Left lung (tissue), 10 donors: ENCODE measurements around the gene VOPP1. TPM values are rescaled to one million over a fixed set of nuclear protein-coding genes. Genes with fewer than 3 reads are reported as not detected.

Experiments used
- ATAC-seq: fragments of 200-7000 bp; cut with Tn5 transposase; one replicate; pipeline ENCODE4 v1.9.1; 2020; ENCODE audit warnings: moderate library complexity
- DNase-seq, 4 donors: peaks; one replicate each; pipeline ENCODE4 v3.0.0-alpha.2; 2013 to 2020
- H3K27ac ChIP-seq, 2 donors: fragments of 200-600 bp; sonication (generic) in 1 of 2; one replicate each; pipeline versions ENCODE4 v1.5.0 to v1.8.0; 2020 to 2021
- H3K27me3 ChIP-seq, 2 donors: fragments of 200-600 bp; sonication (generic) in 1 of 2; one replicate each; pipeline versions ENCODE4 v1.5.0 to v1.8.0; 2020 to 2021
- H3K36me3 ChIP-seq, 2 donors: fragments of 200-600 bp; sonication (generic) in 1 of 2; one replicate each; pipeline versions ENCODE4 v1.5.0 to v1.8.0; 2020 to 2021
- H3K4me1 ChIP-seq, 2 donors: fragments of 200-600 bp; one replicate each; pipeline ENCODE4 v1.8.0; 2021
- H3K4me3 ChIP-seq, 2 donors: fragments of 200-600 bp; sonication (generic) in 1 of 2; one replicate each; pipeline versions ENCODE4 v1.5.0 to v1.8.0; 2020 to 2021; ENCODE audit warnings: mild to moderate bottlenecking in 1 of 2
- H3K9me3 ChIP-seq, 2 donors: fragments of 200-600 bp; sonication (generic) in 1 of 2; one replicate each; pipeline versions ENCODE4 v1.5.0 to v1.8.0; 2020 to 2021
- intact Hi-C, 2 donors: fragments of 100-400 bp; cut with DNase I; formaldehyde crosslinking; loops; one replicate each; pipeline versions ENCODE4 v1.11.2 to v1.14.2; 2022
- polyA plus RNA-seq, 6 donors: library from polyadenylated mRNA; unstranded; fragments of 120-200 nt; gene quantifications; one replicate each; pipeline ENCODE4 v1.2.1, GENCODE V29; 2013; ENCODE audit not compliant: insufficient read length in 6 of 6
- total RNA-seq, 2 donors: library from RNA; stranded (reverse); fragmentation: NEBNext Ultra II Directional; extraction: Animal tissue kit (Norgen Biotek cat#: 25700); gene quantifications; one replicate each; pipeline ENCODE4 v1.2.1, GENCODE V29; 2021
- TF ChIP-seq, protein P1 (sequence below), 2 donors: fragments of 200-600 bp; sonication (generic) in 1 of 2; IDR thresholded peaks; one replicate each; pipeline versions ENCODE4 v1.5.0 to v1.8.0; 2021; ENCODE audit warnings: antibody characterized with exemption in 2 of 2
- donor health status: DM: no; HTN: yes; CAD: no.
- donor health status: DM: no; HTN: no; CAD: no.

VOPP1 gene
- total and polyA plus RNA-seq, 8 donors = 35.4 to 68.5 (median 40.4) TPM

DNA sequence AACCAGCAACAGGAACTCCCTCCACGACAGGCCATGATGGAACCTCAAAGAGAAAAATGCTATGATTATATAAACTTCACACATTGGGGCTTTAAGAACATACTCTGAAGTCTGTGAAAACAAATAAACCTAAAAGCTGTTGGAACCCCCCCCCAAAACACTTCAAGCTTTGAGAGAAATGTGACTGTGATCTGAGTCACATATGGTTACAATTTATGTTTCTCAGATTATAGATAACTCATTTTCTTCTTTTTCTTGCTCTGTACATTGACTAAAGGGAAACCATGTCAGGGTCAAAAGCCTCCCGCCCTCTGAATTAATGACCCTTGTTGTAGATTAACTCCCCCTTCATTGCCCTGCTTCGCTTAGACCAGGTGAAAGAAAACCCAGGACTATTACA, 15.8 kb downstream of the VOPP1 start:
- Histone ChIP-seq H3K4me3 (no peak overlapping the region), H3K9me3 (no peaks in the 10 kb centered on the region), H3K27ac (no peak overlapping the region), H3K27me3 (no peaks in the 10 kb centered on the region), H3K36me3 (peaks cover 0 to 10% of the 10 kb centered on the region in 2 donors), H3K4me1 (peaks cover 5 to 27% of the 10 kb centered on the region in 2 donors)
- ATAC-seq (no peak), DNase-seq (no peak)
- intact Hi-C loops = no loop called here
- TF ChIP-seq, protein P1, sequence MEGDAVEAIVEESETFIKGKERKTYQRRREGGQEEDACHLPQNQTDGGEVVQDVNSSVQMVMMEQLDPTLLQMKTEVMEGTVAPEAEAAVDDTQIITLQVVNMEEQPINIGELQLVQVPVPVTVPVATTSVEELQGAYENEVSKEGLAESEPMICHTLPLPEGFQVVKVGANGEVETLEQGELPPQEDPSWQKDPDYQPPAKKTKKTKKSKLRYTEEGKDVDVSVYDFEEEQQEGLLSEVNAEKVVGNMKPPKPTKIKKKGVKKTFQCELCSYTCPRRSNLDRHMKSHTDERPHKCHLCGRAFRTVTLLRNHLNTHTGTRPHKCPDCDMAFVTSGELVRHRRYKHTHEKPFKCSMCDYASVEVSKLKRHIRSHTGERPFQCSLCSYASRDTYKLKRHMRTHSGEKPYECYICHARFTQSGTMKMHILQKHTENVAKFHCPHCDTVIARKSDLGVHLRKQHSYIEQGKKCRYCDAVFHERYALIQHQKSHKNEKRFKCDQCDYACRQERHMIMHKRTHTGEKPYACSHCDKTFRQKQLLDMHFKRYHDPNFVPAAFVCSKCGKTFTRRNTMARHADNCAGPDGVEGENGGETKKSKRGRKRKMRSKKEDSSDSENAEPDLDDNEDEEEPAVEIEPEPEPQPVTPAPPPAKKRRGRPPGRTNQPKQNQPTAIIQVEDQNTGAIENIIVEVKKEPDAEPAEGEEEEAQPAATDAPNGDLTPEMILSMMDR (IDR thresholded peaks at IDR 0.05) = no peak

- DNase-seq (no peak), ATAC-seq (no peak)
- Histone ChIP-seq H3K4me1 (peaks cover 5 to 32% of the 10 kb centered on the region in 2 donors), H3K36me3 (peaks cover 0 to 10% of the 10 kb centered on the region in 2 donors), H3K27me3 (no peaks in the 10 kb centered on the region), H3K27ac (no peak overlapping the region), H3K4me3 (no peak overlapping the region), H3K9me3 (no peaks in the 10 kb centered on the region)
- intact Hi-C loops = no loop called here
- TF ChIP-seq, protein P1 (IDR thresholded peaks at IDR 0.05) = no peak
Measured at GRCh38 chr7:55556031-55556430, 16.3 kb downstream of the VOPP1 start.

GRCh38 chr7:55555160-55555559, 17.1 kb downstream of the VOPP1 start:
- H3K27ac ChIP-seq = no peak overlapping the region
- H3K27me3 ChIP-seq = no peaks in the 10 kb centered on the region
- no peak overlapping the region for H3K4me3 ChIP-seq
- peaks cover 0 to 10% of the 10 kb centered on the region in 2 donors for H3K36me3 ChIP-seq
- H3K9me3 ChIP-seq = no peaks in the 10 kb centered on the region
- TF ChIP-seq, protein P1 (IDR thresholded peaks at IDR 0.05) = no peak
- DNase-seq = no peak
- ATAC-seq = no peak
- intact Hi-C loops = no loop called here
- peaks cover 5 to 39% of the 10 kb centered on the region in 2 donors for H3K4me1 ChIP-seq

DNA sequence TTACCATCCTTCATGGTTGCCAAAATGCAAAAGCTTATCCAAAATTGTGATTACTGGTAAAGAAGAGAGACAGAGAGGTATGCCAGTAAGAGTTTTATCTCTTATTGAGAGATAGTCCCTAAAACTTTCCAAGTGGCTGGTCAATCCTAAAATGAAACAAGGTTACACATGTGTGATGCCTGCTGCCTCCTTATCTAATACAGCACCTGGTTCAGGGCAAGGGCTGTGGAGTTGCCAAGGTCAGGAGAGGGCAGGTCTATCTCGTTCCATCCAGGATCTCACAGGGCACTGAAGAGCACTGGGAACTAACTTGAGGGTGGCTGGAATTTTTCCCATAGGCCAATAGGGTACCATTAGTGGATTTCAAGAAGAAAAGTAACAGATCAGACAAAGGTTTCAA, 18.3 kb downstream of the VOPP1 start:
- H3K4me1 ChIP-seq = peaks cover 5 to 39% of the 10 kb centered on the region in 2 donors
- TF ChIP-seq, protein P1 (IDR thresholded peaks at IDR 0.05) = no peak
- no peak for DNase-seq
- H3K4me3 ChIP-seq = no peak overlapping the region
- no peak overlapping the region for H3K27ac ChIP-seq
- ATAC-seq = no peak
- H3K9me3 ChIP-seq = no peaks in the 10 kb centered on the region
- H3K27me3 ChIP-seq = no peaks in the 10 kb centered on the region
- peaks cover 0 to 10% of the 10 kb centered on the region in 2 donors for H3K36me3 ChIP-seq
- intact Hi-C loops = no loop called here

- Histone ChIP-seq H3K36me3 (peaks cover 0 to 10% of the 10 kb centered on the region in 2 donors), H3K27me3 (no peaks in the 10 kb centered on the region), H3K27ac (peak overlapping the region in 1 of 2 donors; percentile 67), H3K4me1 (peaks cover 5 to 43% of the 10 kb centered on the region in 2 donors), H3K9me3 (no peaks in the 10 kb centered on the region), H3K4me3 (no peak overlapping the region)
- intact Hi-C loops = no loop called here
- TF ChIP-seq, protein P1 (IDR thresholded peaks at IDR 0.05) = no peak
- no peak for ATAC-seq
- DNase-seq = no peak
Measured at GRCh38 chr7:55553024-55553345, 19.3 kb downstream of the VOPP1 start.
